Peyer's patch (tissue), 4 donors: Measurements from ENCODE around the gene AK6.

Experiments
- POLR2A ChIP-seq, 2 donors: fragments of 450-650 bp; IDR thresholded peaks; one replicate each; pipeline ENCODE4 v1.5.1; 2017; ENCODE audit warnings: antibody characterized with exemption in 2 of 2, mild to moderate bottlenecking in 2 of 2, moderate library complexity in 2 of 2
- TF ChIP-seq, protein P1 (sequence below), 6 experiments: fragments of 450-650 bp in 4 of 6; fragments of 200-600 bp in 2 of 6; sonication (generic) in 1 of 6; IDR thresholded peaks; one replicate each; pipeline ENCODE4 v1.5.1; 2017 to 2019; ENCODE audit warnings: antibody characterized with exemption in 6 of 6, mild to moderate bottlenecking in 3 of 6, moderate library complexity in 1 of 6

DNA sequence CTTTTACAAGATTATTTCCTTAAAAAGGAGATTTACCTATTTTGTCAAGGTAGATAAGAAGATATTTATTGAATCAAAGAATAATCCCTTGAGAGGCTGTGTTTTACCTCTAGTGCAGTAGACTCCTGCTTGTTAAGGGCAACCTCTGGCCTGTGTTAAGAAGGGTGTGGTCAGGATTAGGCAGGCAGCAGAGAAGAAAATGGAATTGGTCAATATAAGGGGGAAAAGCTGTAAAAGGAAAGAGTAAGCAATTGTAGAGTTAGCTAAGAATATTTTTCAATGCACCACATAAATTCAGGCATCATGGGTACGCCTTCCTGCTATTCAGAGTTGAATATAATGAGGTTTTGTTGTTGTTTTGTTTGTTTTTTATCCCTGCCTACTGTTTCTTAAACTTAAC lies 43.0 kb downstream of the AK6 start:
- TF ChIP-seq, protein P1, sequence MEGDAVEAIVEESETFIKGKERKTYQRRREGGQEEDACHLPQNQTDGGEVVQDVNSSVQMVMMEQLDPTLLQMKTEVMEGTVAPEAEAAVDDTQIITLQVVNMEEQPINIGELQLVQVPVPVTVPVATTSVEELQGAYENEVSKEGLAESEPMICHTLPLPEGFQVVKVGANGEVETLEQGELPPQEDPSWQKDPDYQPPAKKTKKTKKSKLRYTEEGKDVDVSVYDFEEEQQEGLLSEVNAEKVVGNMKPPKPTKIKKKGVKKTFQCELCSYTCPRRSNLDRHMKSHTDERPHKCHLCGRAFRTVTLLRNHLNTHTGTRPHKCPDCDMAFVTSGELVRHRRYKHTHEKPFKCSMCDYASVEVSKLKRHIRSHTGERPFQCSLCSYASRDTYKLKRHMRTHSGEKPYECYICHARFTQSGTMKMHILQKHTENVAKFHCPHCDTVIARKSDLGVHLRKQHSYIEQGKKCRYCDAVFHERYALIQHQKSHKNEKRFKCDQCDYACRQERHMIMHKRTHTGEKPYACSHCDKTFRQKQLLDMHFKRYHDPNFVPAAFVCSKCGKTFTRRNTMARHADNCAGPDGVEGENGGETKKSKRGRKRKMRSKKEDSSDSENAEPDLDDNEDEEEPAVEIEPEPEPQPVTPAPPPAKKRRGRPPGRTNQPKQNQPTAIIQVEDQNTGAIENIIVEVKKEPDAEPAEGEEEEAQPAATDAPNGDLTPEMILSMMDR (IDR thresholded peaks at IDR 0.05): no peak
- TF ChIP-seq POLR2A (IDR thresholded peaks at IDR 0.05): no peak
